Testis (tissue), 2 donors: ENCODE results near the gene PAX3.

Experiments
- POLR2A ChIP-seq: fragments of 450-650 bp; IDR thresholded peaks from one replicate; pipeline ENCODE4 v1.6.1; 2017; ENCODE audit warnings: antibody characterized with exemption, mild to moderate bottlenecking, moderate library complexity
- TF ChIP-seq, protein P1 (sequence below), 3 experiments: fragments of 450-650 bp in 2 of 3; fragments of 200-600 bp in 1 of 3; sonication (generic) in 1 of 3; IDR thresholded peaks; one replicate each; pipeline ENCODE4 v1.5.1; 2016 to 2019; ENCODE audit warnings: antibody characterized with exemption in 3 of 3, mild to moderate bottlenecking in 2 of 3, moderate library complexity in 1 of 3

GRCh38 chr2:222212571-222212970, 86.2 kb downstream of the PAX3 start:
- TF ChIP-seq POLR2A = no peak
- TF ChIP-seq, protein P1, sequence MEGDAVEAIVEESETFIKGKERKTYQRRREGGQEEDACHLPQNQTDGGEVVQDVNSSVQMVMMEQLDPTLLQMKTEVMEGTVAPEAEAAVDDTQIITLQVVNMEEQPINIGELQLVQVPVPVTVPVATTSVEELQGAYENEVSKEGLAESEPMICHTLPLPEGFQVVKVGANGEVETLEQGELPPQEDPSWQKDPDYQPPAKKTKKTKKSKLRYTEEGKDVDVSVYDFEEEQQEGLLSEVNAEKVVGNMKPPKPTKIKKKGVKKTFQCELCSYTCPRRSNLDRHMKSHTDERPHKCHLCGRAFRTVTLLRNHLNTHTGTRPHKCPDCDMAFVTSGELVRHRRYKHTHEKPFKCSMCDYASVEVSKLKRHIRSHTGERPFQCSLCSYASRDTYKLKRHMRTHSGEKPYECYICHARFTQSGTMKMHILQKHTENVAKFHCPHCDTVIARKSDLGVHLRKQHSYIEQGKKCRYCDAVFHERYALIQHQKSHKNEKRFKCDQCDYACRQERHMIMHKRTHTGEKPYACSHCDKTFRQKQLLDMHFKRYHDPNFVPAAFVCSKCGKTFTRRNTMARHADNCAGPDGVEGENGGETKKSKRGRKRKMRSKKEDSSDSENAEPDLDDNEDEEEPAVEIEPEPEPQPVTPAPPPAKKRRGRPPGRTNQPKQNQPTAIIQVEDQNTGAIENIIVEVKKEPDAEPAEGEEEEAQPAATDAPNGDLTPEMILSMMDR (IDR thresholded peaks at IDR 0.05) = no peak
